ENCODE data around the gene GPR108. TPM values are rescaled to one million over a fixed set of nuclear protein-coding genes. Genes with fewer than 3 reads are reported as not detected.
A peak's percentile ranks its signal among the peaks of the same experiment; 100 is the strongest.

Gene GPR108
- total and polyA plus RNA-seq, 2 of the 8 experiments (the other 6 are each of a cell fraction or from before 2014, with no cell fraction given) = 34.9 to 46.0 TPM

DNA sequence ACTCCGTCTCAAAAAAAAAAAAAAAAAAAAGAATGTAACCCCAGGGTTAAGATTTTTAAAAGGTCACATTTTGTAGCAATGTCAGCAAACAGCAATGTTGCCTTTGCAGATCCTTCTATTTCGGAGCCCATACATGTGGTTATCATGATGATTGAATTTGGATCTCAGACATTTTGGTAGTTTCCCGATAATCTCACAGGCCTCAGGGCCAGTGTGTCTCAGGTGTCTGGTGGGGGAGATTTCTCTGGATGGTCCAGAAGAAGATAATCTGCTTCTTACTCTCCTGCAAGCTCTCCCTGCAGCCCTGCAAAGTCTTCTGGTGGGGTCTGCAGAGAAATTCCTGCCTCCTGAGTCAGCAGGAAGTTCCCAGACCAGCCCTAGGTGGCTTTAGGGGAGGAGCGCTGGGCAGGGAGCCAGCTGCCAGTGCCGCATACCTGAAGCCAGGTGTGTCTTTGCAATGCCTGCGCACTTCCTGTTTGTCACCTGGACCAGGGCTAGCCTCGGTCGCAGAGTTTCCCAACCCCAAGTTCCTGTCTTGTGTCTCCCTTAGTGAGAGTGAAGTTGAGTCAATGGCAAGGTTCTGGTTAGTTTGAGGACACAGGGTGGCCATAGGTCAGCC is 28.5 kb upstream of the GPR108 start (continued):
- TF ChIP-seq ASH2L (IDR thresholded peaks at IDR 0.05; ENCODE audit: low read length) = no peak
- peak in 1 of 2 experiments; percentile 81; a peak in 1 of 3 replicates for TF ChIP-seq EP300 (IDR thresholded peaks at IDR 0.05; ENCODE audit: borderline replicate concordance in 1 of 2, low read depth in 2 of 2, low read length in 2 of 2)
- no peak for TF ChIP-seq SP2 (IDR thresholded peaks at IDR 0.05; ENCODE audit: low read length)
- no peak for TF ChIP-seq SIRT6 (IDR thresholded peaks at IDR 0.05; ENCODE audit: low read length)
- TF ChIP-seq SIN3A (conservative IDR thresholded peaks at IDR 0.05 in 1 of 2, IDR thresholded peaks at IDR 0.05 in 1 of 2; ENCODE audit: low read depth in 1 of 2, low read length in 2 of 2) = peak; percentile 82 to 96
- peak; percentile 98 for TF ChIP-seq TCF12 (IDR thresholded peaks at IDR 0.05; ENCODE audit: low read depth, low read length)
- 0 out of 2 replicates have a peak, but pooled peaks have one; percentile 14 for TF ChIP-seq YY1 (IDR thresholded peaks at IDR 0.05; ENCODE audit: low read depth, low read length)
- peak; percentile 91 for TF ChIP-seq JUN (IDR thresholded peaks at IDR 0.05; ENCODE audit: low read depth, low read length)
- no peak for TF ChIP-seq GTF2F1 (IDR thresholded peaks at IDR 0.05; ENCODE audit: borderline replicate concordance, low read depth, low read length)
- no peak for TF ChIP-seq BRCA1 (IDR thresholded peaks at IDR 0.05; ENCODE audit: low read depth, low read length)
- TF ChIP-seq, protein P1, sequence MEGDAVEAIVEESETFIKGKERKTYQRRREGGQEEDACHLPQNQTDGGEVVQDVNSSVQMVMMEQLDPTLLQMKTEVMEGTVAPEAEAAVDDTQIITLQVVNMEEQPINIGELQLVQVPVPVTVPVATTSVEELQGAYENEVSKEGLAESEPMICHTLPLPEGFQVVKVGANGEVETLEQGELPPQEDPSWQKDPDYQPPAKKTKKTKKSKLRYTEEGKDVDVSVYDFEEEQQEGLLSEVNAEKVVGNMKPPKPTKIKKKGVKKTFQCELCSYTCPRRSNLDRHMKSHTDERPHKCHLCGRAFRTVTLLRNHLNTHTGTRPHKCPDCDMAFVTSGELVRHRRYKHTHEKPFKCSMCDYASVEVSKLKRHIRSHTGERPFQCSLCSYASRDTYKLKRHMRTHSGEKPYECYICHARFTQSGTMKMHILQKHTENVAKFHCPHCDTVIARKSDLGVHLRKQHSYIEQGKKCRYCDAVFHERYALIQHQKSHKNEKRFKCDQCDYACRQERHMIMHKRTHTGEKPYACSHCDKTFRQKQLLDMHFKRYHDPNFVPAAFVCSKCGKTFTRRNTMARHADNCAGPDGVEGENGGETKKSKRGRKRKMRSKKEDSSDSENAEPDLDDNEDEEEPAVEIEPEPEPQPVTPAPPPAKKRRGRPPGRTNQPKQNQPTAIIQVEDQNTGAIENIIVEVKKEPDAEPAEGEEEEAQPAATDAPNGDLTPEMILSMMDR (IDR thresholded peaks at IDR 0.05; ENCODE audit: control extremely low read depth in 1 of 3, insufficient read depth in 1 of 3, low read depth in 1 of 3, low read length in 3 of 3) = no peak
- no peak for TF ChIP-seq POU5F1 (IDR thresholded peaks at IDR 0.05; ENCODE audit: low read depth, low read length)
- TF ChIP-seq, protein P2, sequence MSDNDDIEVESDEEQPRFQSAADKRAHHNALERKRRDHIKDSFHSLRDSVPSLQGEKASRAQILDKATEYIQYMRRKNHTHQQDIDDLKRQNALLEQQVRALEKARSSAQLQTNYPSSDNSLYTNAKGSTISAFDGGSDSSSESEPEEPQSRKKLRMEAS (IDR thresholded peaks at IDR 0.05) = no peak; the same call in 1 of the 2 replicates
- TF ChIP-seq PHF8 (conservative IDR thresholded peaks at IDR 0.05; ENCODE audit: low read depth, low read length) = no peak
- TF ChIP-seq ZNF274 (IDR thresholded peaks at IDR 0.05; ENCODE audit: borderline replicate concordance, extremely low read depth, low read length) = no peak
- peak; percentile 55 to 83 for TF ChIP-seq POLR2A (IDR thresholded peaks at IDR 0.05; ENCODE audit: control extremely low read depth in 1 of 2, low read depth in 2 of 2, low read length in 2 of 2)
- TF ChIP-seq RNF2 (IDR thresholded peaks at IDR 0.05; ENCODE audit: borderline replicate concordance, low read depth, low read length, missing control alignments, poor library complexity, severe bottlenecking) = no peak
- TF ChIP-seq TAF1 (IDR thresholded peaks at IDR 0.05; ENCODE audit: low read depth, low read length) = peak; percentile 69; the same call in 1 of the 2 replicates
- TF ChIP-seq CHD2 (IDR thresholded peaks at IDR 0.05; ENCODE audit: low read length) = no peak
- no peak for TF ChIP-seq EZH2 (IDR thresholded peaks at IDR 0.05; ENCODE audit: low read depth, low read length, severe bottlenecking)
